NCI-H774 (cell line): ENCODE results near the gene ALDH1B1.
"Not testable (repeated sequence)": the region's sequence is repeated elsewhere in the genome, so short reads cannot be mapped to it uniquely, and the experiment has no call there.

Experiments used
- DNase-seq: peaks from one replicate; lab custom pipeline; 2025; lab: John Stamatoyannopoulos, UW

The ALDH1B1 gene

GRCh38 chr9:38361473-38361850 is 31.0 kb upstream of the ALDH1B1 start:
- DNase-seq, result no peak

DNA sequence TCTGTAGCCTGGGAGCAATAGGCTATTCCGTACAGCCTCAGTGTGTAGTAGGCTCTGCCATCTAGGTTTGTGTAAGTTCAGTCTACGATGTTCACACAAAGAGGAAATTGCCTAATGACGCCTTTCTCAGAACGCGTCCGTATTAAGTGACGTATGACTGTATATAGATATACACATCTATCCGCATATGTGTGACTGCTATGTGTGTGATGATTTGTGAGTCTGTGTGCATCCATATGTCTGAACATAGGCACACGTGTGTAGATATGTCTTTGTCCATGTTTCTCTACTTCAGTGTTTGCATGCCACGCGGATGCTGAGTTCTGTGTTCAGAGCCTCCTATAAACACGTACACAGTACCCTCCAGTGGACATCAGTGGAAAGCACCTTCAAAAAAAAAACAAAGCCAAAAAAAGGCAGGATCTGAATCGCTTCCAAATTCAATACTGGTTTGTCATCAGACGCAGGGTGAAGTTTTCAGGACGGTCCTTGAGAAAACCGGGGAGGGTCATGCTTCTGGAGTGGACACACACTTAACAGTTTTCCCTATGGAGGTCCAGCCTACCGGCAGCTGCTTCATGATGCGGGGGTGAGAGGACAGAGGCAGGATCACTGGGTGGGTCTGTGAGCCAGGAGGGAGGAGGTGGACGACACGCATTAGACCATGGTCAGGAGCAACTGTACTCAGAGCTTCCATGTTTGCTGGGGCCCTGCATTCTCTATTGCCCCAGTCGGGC is 29.5 kb upstream of the ALDH1B1 start:
- peak; percentile 71 for DNase-seq

- no peak for DNase-seq
Observed at GRCh38 chr9:38363589-38363925, 28.9 kb upstream of the ALDH1B1 start.

GRCh38 chr9:38367898-38368297 is 24.6 kb upstream of the ALDH1B1 start:
- no peak for DNase-seq

- no peak for DNase-seq
Observed at GRCh38 chr9:38368731-38369130, 23.8 kb upstream of the ALDH1B1 start.

DNA sequence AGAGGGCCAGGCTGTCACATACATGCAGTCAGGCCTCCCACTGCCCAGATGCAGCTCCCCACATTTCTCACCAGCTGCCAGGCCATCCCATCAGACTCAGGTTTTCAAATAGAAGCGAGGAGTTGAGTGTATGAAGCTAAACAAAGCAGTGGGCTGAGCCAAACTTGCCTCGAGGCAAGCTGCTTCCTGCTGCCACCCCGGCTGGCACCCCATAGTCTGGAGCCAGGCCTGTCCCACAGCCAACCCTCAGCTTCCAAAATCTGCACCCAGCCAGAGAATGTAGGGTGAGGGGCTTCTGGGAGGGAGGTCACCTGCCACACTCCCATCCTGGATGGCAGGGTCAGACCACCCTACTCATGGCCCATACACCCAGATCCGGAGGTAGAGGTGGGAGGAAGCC is 22.3 kb upstream of the ALDH1B1 start:
- no peak for DNase-seq

DNA sequence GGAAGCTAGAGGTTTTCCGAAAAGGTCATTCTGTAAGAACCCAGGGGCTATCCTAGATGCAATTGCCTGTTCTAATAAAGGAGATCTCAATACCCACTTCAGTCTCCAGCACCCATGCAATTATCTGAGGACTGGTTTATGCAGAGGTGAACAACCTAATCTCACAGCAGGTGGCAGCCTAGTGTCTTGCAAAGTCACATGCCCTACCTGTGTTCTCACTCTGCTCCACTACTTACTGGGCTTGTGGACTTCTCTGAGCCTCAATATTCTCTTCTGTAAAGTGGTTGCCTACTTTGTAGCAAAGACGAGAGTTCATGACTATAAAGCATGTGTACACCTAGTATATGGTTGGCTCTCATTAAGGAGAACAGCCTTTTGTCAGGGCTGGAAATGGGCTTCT is 21.0 kb upstream of the ALDH1B1 start:
- DNase-seq, result peak; percentile 60

GRCh38 chr9:38372762-38373619 is 19.5 kb upstream of the ALDH1B1 start:
- no peak for DNase-seq

DNA sequence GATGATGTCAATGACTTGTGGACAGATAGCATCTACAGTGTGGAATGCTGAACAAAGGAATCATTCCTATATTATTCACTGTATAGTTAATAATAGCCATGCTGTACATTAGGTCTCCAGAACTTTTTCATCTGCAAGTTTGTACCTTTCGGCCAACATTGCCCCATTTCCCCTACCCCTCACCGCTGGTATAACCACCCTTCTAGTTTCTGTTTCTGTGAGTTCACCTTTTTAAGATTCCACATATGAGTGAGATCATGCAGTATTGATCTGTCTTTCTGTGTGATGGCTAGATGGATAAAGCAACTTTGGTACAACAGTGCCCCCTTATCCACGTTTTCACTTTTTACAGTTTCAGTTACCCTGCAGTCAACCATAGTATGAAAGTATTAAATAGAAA is 18.8 kb upstream of the ALDH1B1 start:
- no peak for DNase-seq

DNA sequence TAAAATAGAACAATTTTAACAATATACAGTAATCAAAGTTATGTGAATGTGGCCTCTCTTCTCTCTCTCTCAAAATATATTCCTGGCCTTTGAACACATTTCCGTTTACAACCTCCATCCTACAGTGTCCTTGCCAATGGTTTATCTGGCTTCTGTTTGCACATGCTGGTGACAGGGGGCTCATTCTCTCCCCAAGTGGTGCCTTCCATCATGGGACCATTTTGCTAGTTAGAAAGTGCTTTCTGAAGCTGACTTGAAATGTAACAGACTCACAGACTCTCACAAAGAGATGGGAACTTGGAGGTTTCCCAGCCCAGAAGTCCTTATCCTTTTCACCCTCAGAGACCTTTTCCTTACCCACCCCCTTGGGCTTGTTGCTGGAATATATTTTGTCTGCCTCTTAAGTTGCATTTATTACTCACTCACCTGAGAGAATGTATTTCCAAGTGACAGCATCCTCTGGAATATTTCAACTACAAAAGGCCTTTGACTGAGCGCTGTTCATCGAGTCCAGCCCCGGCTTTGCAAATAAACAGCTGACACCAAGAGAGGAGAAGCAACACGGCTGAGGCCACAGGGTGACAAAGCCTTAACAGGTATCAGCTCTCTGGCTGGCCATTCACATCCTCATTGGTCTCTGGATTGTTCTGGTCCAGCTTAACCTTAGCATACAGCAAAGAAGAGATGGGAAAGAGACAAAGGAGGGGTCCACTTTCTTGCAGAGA is 17.5 kb upstream of the ALDH1B1 start:
- no peak for DNase-seq

GRCh38 chr9:38375572-38375963 is 16.9 kb upstream of the ALDH1B1 start:
- no peak for DNase-seq

DNA sequence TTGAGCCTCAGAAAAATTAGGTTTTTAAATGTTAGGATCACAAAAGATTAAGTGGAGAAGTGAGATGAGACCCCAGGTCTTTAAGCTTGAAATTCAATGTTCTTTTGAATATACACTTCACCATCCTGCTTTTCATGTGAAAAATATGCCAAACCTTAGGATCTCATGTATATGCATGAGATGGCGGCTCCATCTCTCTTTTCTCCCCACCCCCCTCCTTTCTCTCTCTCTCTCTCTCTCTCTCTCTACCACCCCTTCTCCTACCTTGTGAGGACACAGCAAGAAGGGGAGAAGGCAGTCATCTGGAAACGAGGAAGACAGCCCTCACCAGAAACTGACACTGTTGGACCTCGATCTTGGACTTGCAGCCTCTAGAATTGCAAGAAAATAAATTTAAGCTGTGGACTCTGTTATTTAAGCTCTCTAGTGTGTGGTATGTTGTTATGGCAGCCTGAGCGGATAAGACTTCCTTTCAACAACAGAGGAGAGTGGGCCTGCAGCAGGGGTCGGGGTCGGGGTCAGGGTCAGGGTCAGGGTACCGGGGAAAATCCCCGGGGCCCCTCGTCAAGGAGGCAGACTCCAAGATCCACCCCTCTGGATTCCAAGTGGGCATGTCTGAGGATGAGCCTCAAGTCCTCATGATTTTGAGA is 16.4 kb upstream of the ALDH1B1 start:
- no peak for DNase-seq

- not testable (repeated sequence) for DNase-seq
Observed at GRCh38 chr9:38377336-38378083, 15.0 kb upstream of the ALDH1B1 start.

DNA sequence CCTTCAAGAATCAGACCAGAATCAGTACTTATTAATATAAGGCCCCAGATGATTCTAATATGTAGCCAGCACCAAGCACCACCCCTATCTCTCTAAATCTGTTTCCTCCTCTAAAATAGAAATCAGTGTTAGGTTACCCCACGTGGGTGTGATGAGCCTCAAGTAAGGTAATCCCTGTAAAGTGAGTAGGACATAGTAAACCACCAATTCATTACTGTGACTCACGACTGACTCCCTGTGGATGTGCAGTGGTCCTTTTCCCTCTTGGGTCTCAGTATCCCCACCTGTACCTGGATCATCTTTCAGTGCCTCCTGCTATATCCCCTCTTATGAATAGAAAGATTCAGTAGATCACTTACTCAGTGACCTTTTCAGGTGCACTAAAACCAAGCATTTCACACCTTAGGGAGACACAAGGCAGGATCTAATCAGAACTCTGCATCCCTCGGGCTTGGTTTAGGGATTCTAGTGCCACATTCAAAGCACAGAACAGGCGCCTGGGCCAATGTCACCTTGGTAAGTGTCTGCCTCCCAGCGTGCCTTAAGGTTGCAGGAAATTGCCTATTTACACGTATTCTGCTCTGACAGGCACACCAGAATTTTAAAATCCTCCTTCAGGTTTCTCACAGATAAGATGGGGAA is 12.2 kb upstream of the ALDH1B1 start:
- DNase-seq, result no peak

DNA sequence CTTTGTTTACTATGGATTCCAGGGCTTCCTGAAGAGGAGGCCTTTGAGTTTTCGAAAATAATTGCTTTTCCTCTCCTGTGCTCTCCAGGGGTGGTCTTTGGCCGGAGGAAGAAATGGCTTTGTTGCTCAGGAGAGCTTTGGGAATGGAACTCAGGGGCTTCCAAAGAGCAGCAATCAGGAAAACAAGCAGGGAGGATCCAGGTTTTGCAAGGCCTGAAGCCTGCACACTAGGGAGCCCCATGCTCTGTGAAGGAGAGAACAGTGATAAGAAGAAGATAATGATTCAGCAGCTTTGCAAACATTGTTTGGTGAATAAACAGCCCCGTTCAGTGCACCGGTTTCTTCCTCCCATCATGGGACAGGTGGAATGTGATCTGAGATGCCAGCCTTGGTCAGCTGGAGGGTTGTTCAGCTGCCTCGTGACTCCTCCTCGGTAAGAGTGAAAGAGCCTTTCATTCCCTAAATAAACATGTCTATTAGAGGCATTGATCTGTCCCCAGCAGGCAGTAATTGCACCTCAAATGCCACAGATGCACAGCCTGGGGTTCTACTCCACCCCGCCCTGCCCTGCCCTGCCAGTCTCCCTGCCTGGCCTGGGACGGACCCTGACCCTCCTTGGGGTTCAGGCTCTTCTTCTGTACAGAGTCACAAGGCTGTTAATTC is 11.5 kb upstream of the ALDH1B1 start:
- DNase-seq, result peak; percentile 60

DNA sequence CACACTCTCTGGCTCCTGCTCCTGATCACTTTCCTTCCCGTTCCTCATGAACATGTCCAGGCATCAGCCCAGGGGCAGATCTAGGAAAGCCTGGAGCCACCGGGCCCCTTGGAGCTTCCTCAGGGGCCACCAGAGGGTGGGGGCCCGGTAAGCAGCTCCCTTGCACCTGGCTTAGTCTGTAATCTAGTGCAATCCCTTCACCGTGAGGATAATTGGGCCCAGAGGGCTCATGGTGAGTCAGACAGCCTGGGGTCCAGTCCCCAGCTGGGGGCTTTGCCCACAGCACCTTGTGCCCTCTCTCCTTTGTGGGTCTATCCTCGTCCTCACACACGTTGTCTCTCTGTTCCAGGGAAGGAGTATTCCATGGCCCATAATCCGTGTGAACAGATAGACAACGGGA is 10.4 kb upstream of the ALDH1B1 start:
- no peak for DNase-seq

DNA sequence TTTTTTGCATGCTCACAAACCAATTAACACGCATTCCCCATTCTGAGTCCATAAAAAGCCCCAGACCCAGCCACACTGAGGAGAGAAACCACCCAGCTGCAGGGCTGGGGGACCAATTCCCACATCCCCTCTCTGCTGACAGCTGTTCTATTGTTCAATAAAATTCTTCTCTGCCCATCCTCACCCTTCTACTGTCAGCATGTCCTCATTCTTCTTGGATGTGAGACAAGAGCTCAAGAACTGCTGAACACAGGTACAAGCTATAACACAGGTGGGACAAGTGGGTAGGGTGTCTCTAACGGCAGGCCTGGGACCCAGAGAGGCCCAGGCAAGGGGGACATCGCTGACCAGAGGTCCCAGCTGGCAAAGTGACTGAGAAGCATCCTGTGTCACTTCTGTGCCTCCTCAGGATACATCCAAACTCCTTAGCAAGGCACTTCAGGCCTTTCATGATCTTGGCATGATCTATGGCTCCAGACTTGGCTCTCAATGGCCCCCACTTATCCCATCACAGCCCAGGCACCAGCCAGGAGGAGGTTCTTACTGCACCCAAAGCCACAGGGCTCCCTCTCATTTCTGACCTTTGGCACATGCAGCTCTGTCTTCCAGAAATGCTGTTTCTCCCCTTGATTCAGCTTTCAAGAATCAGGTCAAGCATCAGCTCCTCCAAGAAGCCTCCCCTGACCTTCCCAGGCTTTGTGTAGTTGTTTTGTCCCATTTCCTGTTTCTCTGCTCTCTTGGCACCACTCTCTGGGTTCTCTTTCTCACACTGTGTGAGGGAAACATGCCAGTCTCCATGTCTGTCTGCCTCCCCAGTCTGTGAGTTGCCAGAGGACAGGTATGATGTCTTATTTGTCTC is 7.3 kb upstream of the ALDH1B1 start:
- no peak for DNase-seq

DNA sequence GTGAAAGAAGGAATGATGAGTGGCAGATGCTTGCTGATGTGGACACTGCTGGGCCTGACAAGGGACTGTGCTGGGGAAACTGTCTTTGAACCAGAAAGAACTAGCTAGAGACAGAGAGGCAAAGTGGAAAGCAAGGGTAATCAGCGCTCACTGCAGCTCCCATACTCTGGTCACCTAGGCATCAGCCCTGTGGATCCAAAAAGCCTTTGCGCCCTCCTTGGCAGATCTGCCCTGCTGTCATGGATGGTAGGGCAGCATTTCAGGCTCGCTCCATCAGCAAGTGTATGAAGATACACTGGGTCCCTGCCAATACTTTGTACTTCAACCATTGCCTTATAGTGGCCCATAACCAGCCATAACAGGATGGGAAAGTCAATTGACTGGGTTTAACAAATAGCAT is 6.6 kb upstream of the ALDH1B1 start:
- no peak for DNase-seq

DNA sequence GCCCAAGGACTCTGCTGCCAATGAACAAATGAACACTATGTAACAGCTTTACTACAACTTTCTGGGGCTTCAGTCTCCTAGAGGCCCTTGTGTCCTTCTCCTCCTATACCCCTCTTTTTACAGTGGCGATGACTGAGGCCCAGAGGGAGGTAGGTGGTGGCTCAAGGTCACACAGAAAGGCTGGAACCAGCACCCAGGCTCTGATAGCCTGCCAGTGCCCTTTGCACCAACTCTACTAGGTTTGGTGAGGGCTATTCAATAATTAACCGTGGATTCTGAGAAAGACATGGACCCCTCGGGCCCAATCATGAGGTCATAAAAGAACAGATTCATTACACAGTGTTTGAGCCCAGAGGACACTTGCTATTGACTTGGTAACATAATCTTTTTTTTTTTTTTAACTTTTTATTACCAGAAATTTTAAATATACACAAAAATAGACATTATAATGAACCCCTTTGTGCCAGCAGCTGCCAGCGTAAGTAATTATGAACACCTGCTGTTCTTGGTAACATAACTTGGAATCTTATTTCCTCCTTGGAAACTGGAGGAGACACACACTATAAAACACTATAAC is 6.1 kb upstream of the ALDH1B1 start:
- no peak for DNase-seq
